Astrocyte of the cerebellum (primary cell): Measurements from ENCODE around the gene AUH.

Experiments
- DNase-seq: peaks from one replicate; pipeline ENCODE4 v3.0.0-alpha.2; 2011; ENCODE audit warnings: low read depth
- H3K4me3 ChIP-seq: 2 replicates; pipeline ENCODE4 v1.5.1; 2011; ENCODE audit warnings: mild to moderate bottlenecking, low read depth, low read length, moderate library complexity
- in situ Hi-C: cut with HindIII; loops from 2 replicates; pipeline ENCODE4 v1.10.0; 2017; ENCODE audit warnings: low sequenced_read_pairs
- TF ChIP-seq, protein P1 (sequence below): IDR thresholded peaks from 2 replicates; pipeline ENCODE4 v1.5.1; 2012; ENCODE audit warnings: low read length, low read depth, moderate library complexity, mild to moderate bottlenecking; ENCODE audit errors: missing control alignments

Gene AUH

DNA sequence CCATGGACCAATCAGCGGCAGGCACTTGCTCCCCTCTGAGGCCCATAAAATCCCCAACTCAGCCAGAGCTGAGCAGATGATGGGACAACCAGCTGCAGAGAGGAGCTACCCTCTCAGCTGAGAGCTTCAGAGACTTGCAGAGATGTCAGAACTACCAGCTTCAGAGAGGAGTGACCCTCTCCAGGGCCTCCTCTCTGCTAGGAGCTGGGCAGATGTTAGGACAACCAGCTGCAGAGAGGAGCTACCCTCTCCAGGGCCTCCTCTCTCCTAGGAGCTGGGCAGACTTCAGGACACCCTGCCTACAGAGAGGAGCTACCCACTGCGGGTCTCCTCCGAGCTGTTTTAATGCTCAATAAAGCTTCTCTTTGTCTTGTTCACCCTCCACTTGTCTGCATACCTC lies 3.0 kb upstream of the AUH start:
- in situ Hi-C loops: loop anchor here (5.0 kb wide), 1 partner anchor 33 kb away; no protein-coding TSS in a partner anchor
- TF ChIP-seq, protein P1, sequence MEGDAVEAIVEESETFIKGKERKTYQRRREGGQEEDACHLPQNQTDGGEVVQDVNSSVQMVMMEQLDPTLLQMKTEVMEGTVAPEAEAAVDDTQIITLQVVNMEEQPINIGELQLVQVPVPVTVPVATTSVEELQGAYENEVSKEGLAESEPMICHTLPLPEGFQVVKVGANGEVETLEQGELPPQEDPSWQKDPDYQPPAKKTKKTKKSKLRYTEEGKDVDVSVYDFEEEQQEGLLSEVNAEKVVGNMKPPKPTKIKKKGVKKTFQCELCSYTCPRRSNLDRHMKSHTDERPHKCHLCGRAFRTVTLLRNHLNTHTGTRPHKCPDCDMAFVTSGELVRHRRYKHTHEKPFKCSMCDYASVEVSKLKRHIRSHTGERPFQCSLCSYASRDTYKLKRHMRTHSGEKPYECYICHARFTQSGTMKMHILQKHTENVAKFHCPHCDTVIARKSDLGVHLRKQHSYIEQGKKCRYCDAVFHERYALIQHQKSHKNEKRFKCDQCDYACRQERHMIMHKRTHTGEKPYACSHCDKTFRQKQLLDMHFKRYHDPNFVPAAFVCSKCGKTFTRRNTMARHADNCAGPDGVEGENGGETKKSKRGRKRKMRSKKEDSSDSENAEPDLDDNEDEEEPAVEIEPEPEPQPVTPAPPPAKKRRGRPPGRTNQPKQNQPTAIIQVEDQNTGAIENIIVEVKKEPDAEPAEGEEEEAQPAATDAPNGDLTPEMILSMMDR: no peak
- no peak for DNase-seq
- H3K4me3 ChIP-seq: no peak overlapping the region

DNA sequence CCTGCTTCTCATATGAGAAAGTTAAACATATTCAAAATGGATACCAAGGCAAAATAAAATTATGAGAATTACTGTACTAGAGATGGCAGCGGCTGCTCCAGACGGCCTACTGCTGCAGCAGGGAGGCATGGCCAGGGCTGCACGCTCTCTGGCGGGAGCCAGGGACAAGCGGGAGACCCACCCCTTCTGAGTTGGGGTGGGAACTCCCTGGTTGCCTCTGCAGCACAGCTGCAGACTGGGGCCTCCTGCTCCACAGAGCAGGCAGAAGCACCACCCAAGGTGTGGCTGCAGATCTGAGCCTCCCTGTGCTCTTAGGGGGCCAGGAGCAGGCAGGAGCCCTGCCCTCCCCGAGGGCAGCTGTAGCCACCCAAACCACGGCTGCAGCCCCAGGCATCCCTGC lies 2.3 kb upstream of the AUH start:
- in situ Hi-C loops: loop anchor here (5.0 kb wide), 1 partner anchor 33 kb away; no protein-coding TSS in a partner anchor
- TF ChIP-seq, protein P1: no peak
- no peak overlapping the region for H3K4me3 ChIP-seq
- DNase-seq: no peak

DNA sequence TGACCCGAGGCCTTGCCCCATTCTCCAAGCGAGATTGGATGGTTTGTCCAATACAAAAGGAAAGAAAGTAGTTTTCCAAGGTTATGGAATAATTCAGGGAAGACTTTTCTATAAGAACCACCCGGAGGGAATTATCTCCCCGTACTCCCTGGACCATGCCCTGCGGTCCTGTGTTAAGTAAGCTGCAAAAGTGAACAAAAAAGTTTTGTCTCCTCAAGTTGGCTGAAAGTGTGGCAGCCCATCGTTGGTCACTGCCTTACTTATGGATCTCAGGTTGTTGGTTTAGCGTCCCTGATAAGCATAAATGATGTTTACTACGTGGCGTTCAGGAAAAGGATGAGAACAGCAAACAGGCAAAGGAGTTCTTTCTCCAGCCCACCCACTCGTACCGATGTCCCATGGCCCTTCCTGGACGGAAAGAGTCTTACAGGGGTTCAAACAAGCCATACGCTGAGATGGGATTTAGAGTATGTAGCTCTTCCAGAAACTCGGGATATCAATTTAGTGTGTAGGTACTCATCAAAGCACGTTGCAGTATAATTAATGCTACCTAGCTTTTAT lies 413 bp upstream of the AUH start:
- H3K4me3 ChIP-seq: peak overlapping the region; percentile 91
- no peak for DNase-seq
- in situ Hi-C loops: loop anchor here (5.0 kb wide), 1 partner anchor 35 kb away; no protein-coding TSS in a partner anchor
- TF ChIP-seq, protein P1: no peak

DNA sequence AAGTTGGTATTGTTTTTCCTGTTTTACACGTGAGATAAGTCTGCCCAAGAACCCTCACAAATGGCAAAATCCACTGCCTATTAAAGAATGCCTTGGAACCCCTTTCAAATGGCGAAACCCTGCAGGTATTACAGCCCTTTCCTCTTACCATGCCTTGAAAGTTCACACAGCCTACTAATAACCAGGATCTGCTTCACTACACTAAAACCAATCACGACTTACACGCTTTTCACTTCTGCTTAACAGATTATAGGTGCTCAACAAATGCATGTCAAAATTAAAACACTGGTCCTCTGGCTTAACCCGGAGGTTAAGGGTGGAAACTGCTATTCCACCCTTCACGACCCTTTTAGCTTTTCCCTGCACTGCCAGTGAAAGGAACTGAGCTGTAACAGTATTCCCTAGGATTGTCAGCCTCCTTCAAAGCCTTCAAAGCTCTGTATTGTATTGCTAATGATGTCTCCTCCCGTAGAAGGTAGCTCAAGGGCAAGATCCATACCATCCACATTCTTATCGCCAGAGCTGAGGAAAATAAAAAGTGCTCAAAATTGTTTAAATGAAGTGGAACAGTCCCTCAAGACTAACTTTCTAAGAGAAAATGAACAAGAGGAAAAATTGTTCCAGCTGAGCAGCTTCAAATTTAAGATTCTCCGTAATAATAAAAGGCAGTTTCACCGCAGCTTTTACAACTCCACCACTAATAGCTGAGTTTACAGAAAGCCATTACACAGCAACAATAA lies 997 bp downstream of the AUH start:
- TF ChIP-seq, protein P1: no peak
- no peak for DNase-seq
- H3K4me3 ChIP-seq: peak overlapping the region; percentile 91
- in situ Hi-C loops: loop anchor here (5.0 kb wide), 1 partner anchor 37 kb away; no protein-coding TSS in a partner anchor

DNA sequence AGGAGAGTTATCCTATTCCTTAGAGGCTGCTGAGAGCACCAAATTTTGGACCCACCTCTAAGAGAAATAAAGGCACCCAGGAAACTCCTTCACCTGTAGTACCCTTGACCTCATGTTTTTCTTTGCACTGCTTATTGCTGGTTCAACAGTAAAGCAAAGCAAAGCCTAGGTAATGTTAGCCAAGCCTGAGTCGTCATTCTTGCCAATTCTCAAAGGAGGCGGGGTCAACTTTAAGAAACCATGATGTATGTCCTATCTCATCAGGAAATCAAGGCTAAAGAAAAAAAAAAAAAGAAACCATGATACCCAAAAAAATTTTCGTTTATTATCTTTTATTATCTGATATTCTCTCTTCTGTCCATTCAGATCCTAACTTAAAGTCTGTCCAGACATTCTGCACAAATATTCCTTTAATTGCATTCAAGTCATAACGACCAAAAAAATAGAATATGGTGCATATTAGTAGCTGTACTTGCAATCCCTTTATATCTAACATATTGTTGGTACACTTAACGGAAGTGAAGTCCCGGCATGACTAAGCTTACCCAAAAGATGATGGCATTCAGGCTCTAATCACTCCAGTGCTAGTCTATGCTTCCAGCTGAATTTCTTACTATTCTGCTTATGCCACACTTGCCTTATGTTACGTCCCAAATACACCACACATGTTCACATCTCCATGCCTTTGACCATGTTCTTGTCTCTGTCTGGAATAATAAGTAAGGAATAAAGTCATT lies 1.8 kb downstream of the AUH start:
- in situ Hi-C loops: loop anchor here (5.0 kb wide), 1 partner anchor 37 kb away; no protein-coding TSS in a partner anchor
- TF ChIP-seq, protein P1: no peak
- no peak for DNase-seq
- peak overlapping the region; percentile 91 for H3K4me3 ChIP-seq

DNA sequence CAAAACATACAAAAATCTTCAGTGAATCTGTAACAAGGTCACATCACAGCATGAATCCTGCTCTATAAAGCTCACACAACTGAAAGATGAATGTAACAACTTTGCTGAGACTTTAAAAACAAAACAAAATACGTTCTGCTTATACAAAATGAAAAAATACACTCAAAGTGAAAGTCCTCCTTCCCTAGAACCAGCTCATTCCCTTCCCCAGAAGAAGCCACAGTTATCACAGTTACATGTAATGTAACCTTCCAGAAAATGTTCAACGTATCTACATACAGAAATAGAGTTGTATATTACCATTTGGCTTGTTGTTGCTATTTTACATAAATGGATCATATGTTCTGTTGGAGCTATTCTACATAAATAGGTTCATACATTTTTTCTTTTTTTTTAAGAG lies 2.6 kb downstream of the AUH start:
- TF ChIP-seq, protein P1: no peak
- DNase-seq: no peak
- H3K4me3 ChIP-seq: no peak overlapping the region
- in situ Hi-C loops: no loop called here
